ENCODE results near the gene NR0B2.

Gene NR0B2

GRCh38 chr1:26936823-26937222, 23.0 kb upstream of the NR0B2 start:
- DNase-seq (ENCODE audit: low read depth in 3 of 3): no peak

- no peak for DNase-seq (ENCODE audit: low read depth in 3 of 3)
These were observed 18.8 kb upstream of the NR0B2 start for GRCh38 chr1:26932531-26932930.

DNA sequence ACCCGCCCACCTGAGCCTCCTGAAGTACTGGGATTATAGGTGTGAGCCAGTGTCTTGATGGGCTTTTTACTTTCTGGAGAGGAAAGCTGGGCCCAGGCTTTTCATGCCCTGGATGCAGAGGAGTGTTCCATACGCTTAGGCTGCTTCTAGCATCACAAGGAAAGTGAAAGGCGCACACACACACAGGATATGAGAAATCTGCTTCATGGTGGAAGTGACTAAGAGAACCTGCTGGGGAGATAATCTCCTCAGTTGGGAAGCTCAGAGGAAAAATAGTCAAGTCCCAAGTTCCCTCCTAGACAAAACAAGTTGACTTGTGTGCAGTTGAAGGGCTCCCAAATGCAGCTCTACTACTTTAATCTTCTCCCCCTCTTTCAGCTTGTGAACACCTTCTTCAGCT, 9.9 kb upstream of the NR0B2 start:
- peak in 1 of 3 experiments; percentile 9 for DNase-seq (ENCODE audit: low read depth in 3 of 3)

- no peak for DNase-seq (ENCODE audit: low read depth in 3 of 3)
These were observed 9.1 kb upstream of the NR0B2 start for GRCh38 chr1:26922901-26923300.

GRCh38 chr1:26922431-26922729, 8.6 kb upstream of the NR0B2 start:
- DNase-seq (ENCODE audit: low read depth in 3 of 3): no peak

- peak; percentile 91 to 96 (median 93) for DNase-seq (ENCODE audit: low read depth in 3 of 3)
These were observed 8.0 kb upstream of the NR0B2 start, which contains the start of gene NUDC for GRCh38 chr1:26921540-26922430. Gene NUDC (plus strand): TSS chr1:26921743. CDS start chr1:26921849, 106 bp downstream.

GRCh38 chr1:26921126-26921539, 7.4 kb upstream of the NR0B2 start:
- DNase-seq (ENCODE audit: low read depth in 3 of 3): no peak

DNA sequence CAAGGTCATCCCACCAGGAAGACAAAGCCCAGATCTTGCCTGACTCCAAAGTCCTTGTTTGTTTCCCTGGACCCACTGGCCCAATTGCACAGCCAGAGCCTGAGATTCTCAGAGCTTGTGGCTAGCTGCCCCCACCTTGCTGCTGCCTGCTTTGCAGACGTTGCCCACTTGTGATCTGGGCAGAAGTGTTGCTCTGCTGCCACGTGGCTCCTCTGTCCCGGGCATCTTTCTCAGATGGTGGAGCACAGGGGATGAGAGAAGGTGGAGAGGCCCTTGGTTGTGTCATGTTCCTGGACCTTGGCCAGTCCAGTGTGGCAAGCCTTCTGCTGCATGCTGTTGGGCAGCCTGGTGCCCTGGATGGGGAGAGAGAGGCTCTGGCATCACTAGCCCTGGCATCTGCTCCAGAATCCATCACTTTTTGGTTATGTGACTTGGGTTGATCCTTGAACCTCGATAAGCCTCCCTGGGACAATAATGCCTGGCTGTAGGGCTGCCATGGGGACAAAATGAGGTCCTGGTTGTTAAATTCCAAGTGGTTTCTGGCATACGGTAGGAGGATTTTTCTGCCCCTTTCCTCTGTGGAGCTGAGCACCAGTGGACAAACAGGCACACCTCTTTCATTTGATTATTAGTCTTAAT, 1.5 kb upstream of the NR0B2 start:
- DNase-seq (ENCODE audit: low read depth in 3 of 3): no peak

DNA sequence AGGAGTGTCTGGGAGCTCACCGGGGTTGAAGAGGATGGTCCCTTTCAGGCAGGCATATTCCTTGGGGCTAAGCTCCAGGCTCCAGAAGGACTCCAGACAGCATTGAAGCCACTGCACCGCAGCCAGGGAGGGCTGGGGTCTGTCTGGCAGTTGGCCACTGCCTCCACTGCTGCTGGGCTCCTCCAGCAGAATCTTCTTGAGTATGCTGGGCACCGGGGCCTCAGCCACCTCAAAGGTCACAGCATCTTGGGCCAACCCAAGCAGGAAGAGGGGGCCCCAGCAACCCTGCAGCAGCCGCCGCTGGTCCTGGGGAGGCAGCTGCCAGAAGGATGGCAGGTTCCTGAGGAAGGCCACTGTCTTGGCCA, 404 bp downstream of the NR0B2 start:
- no peak for DNase-seq (ENCODE audit: low read depth in 3 of 3)

DNA sequence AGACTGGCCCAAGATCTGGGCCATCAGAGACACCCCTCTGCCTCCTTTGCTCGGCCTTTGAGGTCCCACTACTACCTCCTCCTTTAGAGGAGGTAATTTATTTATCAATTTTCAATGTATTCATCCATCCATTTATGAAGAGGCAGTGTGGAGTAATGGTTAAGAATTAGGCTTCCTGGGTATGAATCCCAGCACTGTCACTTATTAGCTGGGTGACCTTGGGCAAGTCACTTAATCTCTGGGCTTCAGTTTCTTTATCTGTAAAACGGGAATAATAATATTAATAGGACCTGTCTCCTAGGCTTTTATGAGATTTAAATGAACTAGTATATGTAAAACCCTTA, 1.7 kb downstream of the NR0B2 start:
- no peak for DNase-seq (ENCODE audit: low read depth in 3 of 3)

GRCh38 chr1:26911399-26912146, 2.2 kb downstream of the NR0B2 start:
- DNase-seq (ENCODE audit: low read depth in 3 of 3): no peak

DNA sequence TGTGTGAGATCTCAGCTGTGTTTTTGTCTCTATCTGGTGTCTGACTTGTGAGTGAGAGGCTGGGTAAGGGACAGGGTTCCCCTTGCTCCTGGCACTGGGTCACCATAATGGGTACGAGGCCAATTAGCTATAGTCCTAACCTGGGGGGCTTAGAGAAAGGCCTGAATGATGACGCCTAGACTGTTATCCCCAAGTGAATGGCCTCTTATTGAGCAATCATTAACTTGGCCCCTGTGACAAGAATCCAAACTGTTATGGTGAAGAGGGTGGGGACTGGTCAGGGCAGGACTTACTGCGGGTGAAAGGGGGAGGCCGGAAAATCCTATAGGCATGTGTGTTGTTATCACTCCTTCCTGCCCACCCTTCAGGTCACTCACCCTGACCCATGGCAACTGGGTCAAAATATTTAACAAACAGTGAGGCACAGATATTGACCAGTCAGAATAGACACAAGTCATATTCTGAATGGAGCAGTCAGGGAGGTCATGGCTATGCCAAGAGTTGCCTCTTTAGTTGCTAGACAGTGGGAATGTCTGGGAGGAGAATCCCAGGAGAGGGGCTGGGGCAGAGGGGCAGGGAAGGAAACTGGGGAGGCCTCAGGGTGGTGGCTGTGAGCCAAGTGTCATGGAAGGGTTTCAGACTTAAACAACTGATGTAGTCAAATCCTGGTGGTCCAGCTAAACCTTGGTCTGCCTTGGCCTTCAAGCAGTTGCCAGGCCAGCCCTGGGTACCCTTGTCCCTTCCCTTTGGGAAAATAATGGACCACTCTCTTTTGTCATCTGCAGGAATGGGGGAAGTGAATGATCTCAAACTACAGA, 3.2 kb downstream of the NR0B2 start:
- no peak for DNase-seq (ENCODE audit: low read depth in 3 of 3)

DNA sequence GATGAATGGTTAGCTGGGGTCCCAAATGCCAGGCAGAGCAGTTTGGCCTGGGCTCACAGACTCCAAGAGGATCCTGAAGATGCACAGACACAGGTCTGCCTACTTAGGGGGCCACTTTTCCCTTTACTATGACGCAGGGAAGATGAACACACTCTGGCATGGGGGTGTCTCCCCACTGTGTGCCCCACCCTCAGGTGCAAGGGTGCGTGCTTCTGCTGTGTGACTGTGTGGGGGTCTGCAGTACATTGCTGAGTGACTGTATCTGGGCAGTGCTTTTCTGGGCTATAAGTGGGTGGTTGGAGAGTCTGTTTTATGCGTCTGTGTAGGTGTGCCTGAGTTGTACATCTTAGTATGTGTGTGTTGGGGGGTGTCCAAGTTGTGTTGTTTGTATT, 3.8 kb downstream of the NR0B2 start:
- DNase-seq (ENCODE audit: low read depth in 3 of 3): no peak

DNA sequence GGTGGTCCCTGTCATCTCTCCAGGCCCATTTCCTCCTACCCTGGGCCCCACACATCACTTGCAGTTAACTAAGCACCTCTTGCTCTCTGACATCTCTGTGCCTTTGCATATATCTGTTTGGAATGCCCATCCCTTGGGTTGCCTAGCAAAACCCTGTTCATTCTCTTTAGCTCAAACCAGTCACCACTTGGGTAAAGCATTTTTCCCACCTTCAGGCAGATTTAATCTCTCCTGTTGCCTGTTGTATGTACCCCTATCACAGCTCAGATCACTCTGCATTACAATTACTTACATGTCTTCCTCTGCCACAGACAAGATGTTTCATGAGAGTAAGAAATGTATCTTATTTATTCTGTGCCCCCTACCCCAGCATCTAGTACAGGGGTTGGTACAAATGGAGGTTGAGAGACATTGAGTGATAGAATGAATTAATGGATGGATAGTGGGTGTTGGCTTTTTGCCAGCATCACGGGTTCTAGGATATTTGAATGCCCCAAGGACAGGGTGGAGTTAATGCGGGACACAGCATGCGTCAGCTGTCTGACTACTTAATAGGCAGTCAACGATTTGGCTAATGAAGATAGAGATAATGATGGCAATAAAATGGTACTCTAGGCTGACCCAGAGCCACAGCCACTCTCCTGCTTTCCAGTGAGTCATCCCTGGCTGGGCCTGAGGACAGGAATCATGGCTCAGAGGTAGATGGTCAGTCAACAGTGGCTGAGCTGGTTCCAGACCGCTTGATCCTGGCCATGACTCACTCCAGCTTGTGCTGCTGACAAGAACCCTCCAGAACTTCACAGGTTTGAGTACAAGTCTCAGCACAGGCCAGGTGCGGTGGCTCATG, 6.5 kb downstream of the NR0B2 start:
- no peak for DNase-seq (ENCODE audit: low read depth in 3 of 3)

- DNase-seq (ENCODE audit: low read depth in 3 of 3): no peak
These were observed 12.8 kb downstream of the NR0B2 start for GRCh38 chr1:26900815-26901511.

DNA sequence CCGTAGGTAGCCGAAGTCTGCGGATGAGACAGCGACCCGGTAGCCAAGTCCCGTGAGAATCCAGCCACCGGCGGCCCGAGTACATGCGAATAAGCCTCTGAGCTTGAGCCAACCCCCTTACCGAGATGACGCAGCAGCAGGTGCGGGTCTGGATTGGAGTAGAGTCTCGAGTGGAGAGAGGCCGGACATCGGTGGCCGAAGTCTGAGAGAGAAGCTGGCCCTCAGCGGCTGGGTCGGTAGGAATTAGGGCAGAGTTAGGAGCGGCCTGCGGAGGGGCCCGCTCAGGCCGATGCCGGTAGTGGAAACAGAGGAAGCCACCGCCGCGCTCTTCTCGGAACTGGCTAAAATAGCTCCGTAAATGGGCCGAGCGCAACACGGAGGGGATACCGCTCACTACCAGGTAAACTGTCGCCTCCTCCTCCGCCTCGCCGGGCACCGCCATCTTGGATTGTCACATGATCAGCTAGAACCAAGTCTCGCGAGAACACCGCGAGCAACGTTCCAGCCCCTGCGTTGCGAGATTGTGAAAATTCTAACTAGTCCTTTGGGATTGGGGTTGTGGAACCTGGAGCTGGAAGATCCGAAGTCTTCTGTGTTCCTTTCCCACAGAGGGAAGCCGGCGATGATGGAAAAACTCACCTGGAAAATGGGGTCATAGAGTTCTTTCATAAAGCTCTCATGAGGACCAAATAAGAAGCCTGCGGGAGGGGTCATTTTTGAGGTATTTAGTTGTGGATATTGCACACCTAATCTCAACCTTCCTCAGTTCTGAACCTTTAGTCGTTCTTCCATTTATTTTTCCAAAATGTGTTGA, 13.6 kb downstream of the NR0B2 start, which contains the start of gene GPATCH3:
Gene GPATCH3, minus strand, starts transcription at position 467 of the 814 bp plus-strand sequence. Its CDS starts 25 bp downstream, at position 442.
- DNase-seq (ENCODE audit: low read depth in 3 of 3): peak; percentile 72 to 88 (median 87)

DNA sequence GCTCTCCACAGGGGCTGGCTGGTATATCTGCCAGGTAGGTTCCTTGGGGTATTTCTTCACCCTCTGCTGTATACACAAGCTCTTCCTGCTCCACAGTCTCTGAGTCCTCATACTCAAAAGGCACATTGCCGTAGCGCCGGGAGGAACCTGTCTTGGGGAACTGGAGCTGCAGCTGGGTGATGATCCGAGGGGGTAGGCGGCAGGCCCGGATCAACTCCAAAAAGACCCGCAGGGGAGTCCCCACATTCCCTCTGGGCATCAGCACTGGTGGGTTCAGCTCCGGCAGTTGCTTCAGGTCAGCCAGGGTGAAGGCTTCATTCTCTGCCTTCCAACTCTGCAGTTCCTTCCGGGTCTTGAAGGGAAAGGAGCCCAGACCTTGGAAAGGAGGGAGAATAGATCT, 16.4 kb downstream of the NR0B2 start:
- no peak for DNase-seq (ENCODE audit: low read depth in 3 of 3)

DNA sequence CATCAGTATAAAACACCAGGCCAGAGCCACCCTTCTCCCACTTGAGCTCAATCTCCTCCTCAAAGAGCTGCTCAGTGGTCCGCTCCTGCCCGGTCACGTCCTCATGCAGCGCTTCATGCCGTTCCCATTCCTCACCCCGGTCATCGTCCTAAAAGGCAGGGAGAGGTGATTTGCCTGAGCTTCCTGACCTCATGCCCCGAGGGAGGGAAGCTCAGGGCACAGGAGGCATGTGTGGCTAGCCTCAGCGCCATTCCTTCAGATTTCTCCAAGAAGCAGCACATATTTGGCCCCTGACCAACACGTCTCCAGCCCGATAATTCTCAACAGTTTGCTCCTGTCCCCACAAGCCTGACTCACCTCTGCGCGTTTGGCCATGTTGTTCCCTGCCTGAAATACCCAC, 19.5 kb downstream of the NR0B2 start:
- no peak for DNase-seq (ENCODE audit: low read depth in 3 of 3)

- no peak for DNase-seq (ENCODE audit: low read depth in 3 of 3)
These were observed 23.3 kb downstream of the NR0B2 start for GRCh38 chr1:26890467-26890796.

Data from stimulated activated CD4-positive, alpha-beta T cell treated with anti-CD3 and anti-CD28 coated beads, TNF-alpha, amount 100 ng/mL, for 24 hours (primary cell).